HG03575 (cell line): ENCODE measurements around the gene ARMC9.

Experiments used
- ATAC-seq: cut with Tn5 transposase; IDR thresholded peaks from one replicate; pipeline ENCODE4 v1.9.1; 2021; ENCODE audit not compliant: unreplicated experiment, insufficient number of reproducible peaks, low FRiP score; ENCODE audit errors: extremely low read depth

Gene ARMC9

DNA sequence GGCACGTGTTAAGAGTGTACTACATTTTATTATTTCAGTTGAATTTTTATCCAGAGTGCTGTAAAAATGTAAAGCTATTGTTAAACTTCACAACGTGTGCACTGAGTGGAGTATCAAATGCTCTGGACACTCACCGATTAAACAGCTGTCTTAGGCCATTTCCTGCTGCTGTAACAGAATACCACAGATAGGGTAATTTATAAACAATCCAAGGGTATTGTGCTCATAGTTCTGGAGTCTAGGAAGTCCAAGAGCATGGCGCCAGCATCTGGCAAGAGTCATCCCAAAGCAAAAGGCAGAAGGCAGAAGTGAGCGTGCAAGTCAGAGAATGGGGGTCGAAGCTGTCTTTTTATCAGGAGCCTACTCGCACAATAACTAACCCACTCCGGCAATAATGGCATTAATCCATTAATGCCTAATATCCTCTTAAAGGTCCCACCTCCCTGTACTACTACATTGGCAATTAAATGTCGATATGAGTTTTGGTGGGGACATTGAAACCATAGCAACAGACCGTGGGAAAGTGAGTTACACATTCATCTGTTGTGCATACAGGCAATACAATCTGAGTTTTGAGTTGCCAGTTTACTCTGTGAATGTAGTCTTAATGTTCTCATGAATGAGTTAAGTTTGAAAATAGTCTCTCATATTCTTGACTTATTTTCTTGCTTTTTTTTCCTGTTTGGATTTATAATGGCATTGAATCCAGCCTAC is 64.8 kb downstream of the ARMC9 start:
- ATAC-seq = no peak

GRCh38 chr2:231270221-231271114 is 72.0 kb downstream of the ARMC9 start:
- no peak for ATAC-seq

DNA sequence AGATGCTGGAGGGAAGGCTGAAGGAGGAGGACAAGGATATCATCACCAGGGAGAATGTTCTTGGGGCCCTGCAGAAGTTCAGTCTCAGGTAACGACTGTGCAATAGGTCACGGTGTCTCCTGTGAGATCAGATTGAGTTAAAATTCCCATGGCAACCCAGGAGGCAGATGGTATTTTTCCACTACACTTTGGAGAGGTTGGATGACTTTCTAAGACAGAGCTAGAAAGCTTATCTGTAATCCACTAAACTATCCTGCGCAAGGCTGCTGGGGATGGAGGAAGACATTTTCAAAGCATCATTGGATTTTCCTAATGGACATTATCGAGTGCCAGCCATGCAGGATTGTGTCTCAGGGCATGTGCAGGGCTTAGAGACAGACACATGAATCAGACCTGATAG is 74.6 kb downstream of the ARMC9 start:
- ATAC-seq = no peak

DNA sequence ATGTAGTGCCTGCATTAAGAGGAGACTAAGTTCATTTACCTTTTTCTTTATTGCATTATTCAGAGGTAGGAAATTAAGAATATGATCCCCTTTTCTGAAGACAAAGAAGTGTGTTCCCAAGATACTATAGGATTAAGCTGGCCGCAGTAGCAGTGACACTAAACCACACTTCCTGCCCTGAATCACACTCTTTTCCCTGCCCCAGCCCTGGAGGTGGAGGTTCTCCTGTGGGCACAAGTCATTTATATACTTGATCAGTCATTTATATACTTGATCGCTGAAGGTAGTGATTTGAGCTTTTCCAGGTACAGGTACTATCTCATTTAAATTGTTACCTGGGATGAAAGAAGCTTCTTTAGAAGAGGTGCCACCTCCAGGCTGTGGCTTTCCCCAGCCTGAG is 78.6 kb downstream of the ARMC9 start:
- no peak for ATAC-seq

GRCh38 chr2:231277962-231278361 is 79.5 kb downstream of the ARMC9 start:
- ATAC-seq = no peak

DNA sequence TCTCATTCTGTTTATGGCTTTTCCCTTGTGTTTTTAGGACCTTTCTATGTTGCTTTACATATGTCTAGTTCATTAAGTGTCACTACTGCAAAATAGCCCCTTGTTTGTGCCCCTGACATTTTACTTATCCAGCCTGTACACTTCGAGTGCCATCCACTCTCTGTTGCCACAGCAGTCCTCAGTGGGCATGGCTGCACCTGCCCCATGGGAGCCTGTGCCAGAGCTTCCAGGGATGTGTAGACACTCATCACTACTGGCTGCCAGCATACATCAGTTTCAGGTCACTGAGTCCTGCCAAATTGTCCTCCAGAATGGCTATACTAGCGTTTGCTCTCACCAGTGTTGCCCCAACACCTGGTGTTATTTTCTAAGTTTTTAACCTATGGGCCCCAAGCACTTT is 80.4 kb downstream of the ARMC9 start:
- ATAC-seq = no peak

GRCh38 chr2:231280846-231281245 is 82.4 kb downstream of the ARMC9 start:
- no peak for ATAC-seq

- ATAC-seq = no peak
These were observed 85.9 kb downstream of the ARMC9 start for GRCh38 chr2:231284296-231284695.

DNA sequence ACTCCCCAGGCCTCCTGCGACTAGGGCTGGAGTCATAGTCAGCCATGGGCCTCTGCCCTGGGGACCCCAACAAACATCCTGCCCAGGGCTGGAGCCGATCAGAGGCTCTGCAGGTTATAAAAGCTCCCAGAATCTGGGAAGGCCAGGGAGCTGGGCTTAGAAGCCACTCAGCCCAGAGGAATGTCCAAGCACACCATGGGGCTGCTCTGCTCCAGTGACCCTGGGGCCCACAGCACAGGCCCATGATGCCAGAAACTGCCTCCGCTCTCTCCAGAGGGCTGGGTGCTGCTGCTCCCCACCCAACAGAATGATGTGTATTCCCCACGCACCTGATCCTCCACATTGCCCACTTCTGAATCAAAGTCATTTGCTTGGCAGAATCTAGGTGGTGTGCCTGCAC is 88.5 kb downstream of the ARMC9 start:
- no peak for ATAC-seq

DNA sequence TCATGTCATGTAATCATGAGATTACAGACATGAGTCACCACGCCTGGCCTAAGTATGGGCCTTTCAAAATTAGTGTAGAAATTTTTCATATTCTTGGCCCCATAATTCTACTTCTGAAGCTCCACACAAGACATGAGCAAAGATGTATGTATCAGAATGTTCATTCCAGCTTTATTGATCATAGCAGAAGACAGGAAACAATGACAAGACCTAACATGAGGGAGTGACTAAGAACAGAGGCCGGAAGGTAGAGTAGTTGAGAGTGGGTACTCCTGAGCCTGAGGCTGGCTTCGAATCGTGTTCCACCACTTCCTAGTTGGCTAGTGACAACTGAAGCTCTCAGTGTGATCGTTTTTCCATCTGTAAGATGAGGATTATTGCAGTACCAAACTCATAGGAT is 89.3 kb downstream of the ARMC9 start:
- no peak for ATAC-seq

- ATAC-seq = no peak
These were observed 90.2 kb downstream of the ARMC9 start for GRCh38 chr2:231288590-231288989.

- ATAC-seq = no peak
These were observed 92.0 kb downstream of the ARMC9 start for GRCh38 chr2:231290321-231291015.

GRCh38 chr2:231292472-231293134 is 94.2 kb downstream of the ARMC9 start:
- no peak for ATAC-seq

DNA sequence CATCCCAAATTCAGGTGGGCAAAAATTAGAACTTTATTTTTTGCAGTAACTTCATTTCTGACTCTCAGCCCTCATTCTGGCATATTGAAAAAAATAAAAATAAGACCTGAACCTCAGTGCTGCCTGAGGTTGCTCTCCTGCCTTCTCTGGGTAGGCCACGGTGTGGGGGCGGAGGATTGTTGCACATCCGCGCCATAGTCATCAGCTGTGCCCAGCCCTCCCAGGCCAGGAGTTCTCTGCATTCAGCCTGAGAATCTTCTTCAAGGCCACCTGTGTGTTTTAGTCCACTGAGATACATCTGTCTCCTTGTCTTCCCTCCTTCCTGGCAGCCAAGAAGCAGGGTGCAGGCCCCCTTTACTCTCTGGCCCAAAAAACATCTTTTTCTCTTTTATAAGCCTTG is 94.7 kb downstream of the ARMC9 start:
- no peak for ATAC-seq

DNA sequence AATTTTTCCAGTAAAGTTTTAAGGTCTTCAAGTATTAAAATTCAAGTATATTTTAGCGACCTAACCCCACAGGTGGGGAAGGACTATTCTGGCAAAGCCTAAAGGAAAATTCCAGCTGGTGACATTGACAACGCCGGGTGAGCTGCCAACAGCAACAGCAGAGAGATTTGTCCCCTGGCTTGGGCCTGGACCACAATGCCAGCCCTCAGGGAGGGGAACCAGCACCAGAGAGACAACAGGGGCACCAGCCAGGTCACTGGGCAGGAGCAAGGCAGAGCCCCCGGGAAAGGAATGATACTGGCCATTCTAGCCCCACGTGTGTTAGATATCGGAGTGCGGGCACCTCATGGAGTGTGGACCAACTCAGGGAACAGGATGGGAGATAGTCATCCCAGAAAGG is 95.7 kb downstream of the ARMC9 start:
- ATAC-seq = no peak

GRCh38 chr2:231294571-231295362 is 96.3 kb downstream of the ARMC9 start:
- no peak for ATAC-seq

GRCh38 chr2:231295363-231295655 is 96.9 kb downstream of the ARMC9 start:
- no peak for ATAC-seq

- no peak for ATAC-seq
These were observed 98.1 kb downstream of the ARMC9 start for GRCh38 chr2:231296401-231296974.
